WERI-Rb-1 (cell line): ENCODE results near the gene KRTAP10-11.

Experiments used
- DNase-seq: peaks from one replicate; pipeline ENCODE4 v3.0.0-alpha.2; 2020
- H3K27ac ChIP-seq: fragments of 250-450 bp; sonication (Bioruptor Pico); 2 replicates; pipeline ENCODE4 v1.5.1; 2020; ENCODE audit warnings: mild to moderate bottlenecking, moderate library complexity
- H3K27me3 ChIP-seq: fragments of 250-450 bp; sonication (Bioruptor Pico); 2 replicates; pipeline ENCODE4 v1.5.1; 2021; ENCODE audit warnings: mild to moderate bottlenecking, low read depth, moderate library complexity; ENCODE audit not compliant: insufficient read depth, severe bottlenecking
- H3K36me3 ChIP-seq: fragments of 250-450 bp; sonication (Bioruptor Pico); 2 replicates; pipeline ENCODE4 v1.5.1; 2020; ENCODE audit warnings: mild to moderate bottlenecking, moderate library complexity
- H3K4me3 ChIP-seq: 2 replicates; pipeline ENCODE4 v1.5.1; 2011; ENCODE audit warnings: low read depth, mild to moderate bottlenecking, control low read depth, low read length
- H3K9me3 ChIP-seq: fragments of 250-450 bp; sonication (Bioruptor Pico); 2 replicates; pipeline ENCODE4 v1.5.1; 2021; ENCODE audit warnings: mild to moderate bottlenecking, moderate library complexity; ENCODE audit not compliant: severe bottlenecking
- TF ChIP-seq, protein P1 (sequence below): IDR thresholded peaks from 2 replicates; pipeline ENCODE4 v1.5.1; 2011; ENCODE audit warnings: low read depth, mild to moderate bottlenecking, control low read depth, inconsistent platforms, low read length

The KRTAP10-11 gene

DNA sequence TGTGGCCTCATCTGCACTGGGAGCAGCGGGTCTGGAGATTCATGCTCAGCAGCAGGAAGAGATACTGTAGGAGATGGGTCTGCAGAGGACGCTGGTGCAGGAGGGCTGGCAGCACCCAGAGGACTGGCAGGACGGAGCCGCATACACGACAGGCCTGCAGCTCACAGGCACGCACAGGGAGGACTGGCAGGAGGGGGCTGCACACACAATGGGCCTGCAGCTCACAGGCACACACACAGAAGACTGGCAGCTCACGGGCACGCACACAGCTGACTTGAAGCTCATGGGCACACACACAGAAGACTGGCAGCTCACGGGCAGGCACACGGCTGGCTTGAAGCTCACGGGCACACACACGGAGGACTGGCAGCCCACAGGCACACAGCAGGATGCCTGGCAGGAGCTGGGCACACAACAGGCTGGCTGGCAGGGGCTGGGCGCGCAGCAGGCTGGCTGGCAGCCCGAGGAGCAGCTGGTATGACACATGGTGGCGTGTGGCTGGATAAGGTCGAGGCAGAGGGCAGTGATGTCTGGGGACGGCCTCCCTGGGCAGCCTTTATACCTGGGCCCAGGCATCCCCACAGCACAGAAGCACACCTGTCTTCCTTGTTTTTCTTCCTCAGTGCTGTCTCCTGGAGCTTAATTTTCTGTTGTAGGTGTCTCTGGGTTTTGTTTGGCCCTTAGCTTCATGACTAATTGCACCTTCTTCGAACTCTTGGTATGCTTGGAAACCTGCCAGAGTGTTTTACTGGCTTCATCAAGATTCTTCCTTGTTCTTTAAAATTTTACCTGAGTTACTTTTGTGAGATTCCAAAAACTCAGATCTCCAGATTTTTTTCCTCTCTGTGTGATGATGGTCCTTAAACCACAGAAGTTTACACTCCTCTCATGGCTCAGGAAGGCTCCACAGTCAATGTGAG is 20.4 kb downstream of the KRTAP10-11 start, which contains the start of gene KRTAP12-2:
Gene KRTAP12-2, minus strand, starts transcription at position 527 of the 920 bp plus-strand sequence. Its CDS starts 41 bp downstream, at position 486.
- no peak for DNase-seq
- H3K4me3 ChIP-seq, result no peak within 1 kb of the TSS

DNA sequence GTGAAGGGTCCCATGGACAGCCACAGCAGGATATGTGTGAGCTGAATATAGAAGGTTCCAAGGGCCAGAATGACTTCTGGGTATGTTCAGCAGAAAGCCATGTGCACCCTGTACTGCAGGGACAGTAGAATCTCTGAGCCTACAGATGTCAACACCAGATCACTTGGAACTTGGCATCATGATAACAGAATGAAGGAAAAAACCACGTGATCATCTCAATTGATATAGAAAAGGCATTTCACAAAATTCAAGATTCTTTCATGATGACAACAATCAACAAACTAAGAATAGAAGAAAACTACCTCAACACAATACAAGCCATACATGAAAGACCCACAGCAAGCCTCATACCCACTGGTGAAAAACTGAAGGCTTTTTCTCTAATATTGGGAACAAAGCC is 21.4 kb downstream of the KRTAP10-11 start:
- Histone ChIP-seq H3K4me3 (no peak overlapping the region), H3K27ac (no peak overlapping the region), H3K9me3 (peaks cover 30% of the 10 kb centered on the region), H3K27me3 (no peaks in the 10 kb centered on the region), H3K36me3 (no peaks in the 10 kb centered on the region)
- TF ChIP-seq, protein P1, sequence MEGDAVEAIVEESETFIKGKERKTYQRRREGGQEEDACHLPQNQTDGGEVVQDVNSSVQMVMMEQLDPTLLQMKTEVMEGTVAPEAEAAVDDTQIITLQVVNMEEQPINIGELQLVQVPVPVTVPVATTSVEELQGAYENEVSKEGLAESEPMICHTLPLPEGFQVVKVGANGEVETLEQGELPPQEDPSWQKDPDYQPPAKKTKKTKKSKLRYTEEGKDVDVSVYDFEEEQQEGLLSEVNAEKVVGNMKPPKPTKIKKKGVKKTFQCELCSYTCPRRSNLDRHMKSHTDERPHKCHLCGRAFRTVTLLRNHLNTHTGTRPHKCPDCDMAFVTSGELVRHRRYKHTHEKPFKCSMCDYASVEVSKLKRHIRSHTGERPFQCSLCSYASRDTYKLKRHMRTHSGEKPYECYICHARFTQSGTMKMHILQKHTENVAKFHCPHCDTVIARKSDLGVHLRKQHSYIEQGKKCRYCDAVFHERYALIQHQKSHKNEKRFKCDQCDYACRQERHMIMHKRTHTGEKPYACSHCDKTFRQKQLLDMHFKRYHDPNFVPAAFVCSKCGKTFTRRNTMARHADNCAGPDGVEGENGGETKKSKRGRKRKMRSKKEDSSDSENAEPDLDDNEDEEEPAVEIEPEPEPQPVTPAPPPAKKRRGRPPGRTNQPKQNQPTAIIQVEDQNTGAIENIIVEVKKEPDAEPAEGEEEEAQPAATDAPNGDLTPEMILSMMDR, result no peak
- no peak for DNase-seq

More for the DNA sequence above, 20.4 kb downstream of the KRTAP10-11 start, which contains the start of gene KRTAP12-2:
- no peak within 1 kb of the TSS for H3K27ac ChIP-seq
- no peaks in the 10 kb centered on the region for H3K36me3 ChIP-seq
- no peaks in the 10 kb centered on the region for H3K27me3 ChIP-seq
- TF ChIP-seq, protein P1, result no peak
- H3K9me3 ChIP-seq, result peaks cover 25% of the 10 kb centered on the region

DNA sequence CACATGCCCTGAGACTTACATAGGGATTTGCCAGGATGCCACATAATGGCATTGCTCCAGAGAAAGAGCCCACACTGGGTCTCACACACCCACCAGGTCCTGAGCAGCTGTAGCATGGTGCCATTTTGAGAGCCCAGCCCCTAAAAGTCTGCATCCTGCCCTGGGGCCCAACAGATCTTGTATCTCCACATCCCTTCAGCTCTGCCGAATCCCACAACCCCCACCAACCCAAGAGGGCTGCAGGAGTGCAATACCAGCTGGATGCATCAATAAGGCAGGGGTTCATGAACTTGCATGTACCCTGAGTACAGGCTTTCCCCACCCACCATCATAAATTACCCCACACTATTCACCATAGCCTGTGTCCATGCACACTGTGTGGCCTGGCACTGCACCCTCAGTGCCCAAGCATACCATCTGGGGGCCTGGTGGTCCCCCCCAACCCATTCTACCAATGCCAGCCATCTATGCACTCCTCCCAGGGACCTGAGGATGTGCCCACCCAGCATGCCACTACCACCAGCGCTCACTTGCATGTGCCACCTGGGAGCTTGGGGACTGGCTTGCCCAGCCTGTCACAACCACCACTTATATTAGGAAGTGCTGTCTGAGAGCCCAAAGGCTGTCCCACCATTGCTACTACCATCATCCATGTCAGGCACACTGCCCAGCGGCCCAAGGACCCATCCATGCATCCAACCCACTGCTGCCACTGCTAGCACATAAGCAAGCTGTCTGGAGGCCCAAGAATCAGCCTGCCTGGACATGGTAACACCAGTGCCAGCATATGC is 24.6 kb downstream of the KRTAP10-11 start:
- Histone ChIP-seq H3K27ac (no peak overlapping the region), H3K9me3 (peaks cover 32% of the 10 kb centered on the region), H3K4me3 (no peak overlapping the region), H3K36me3 (no peaks in the 10 kb centered on the region), H3K27me3 (no peaks in the 10 kb centered on the region)
- TF ChIP-seq, protein P1, result no peak
- no peak for DNase-seq

DNA sequence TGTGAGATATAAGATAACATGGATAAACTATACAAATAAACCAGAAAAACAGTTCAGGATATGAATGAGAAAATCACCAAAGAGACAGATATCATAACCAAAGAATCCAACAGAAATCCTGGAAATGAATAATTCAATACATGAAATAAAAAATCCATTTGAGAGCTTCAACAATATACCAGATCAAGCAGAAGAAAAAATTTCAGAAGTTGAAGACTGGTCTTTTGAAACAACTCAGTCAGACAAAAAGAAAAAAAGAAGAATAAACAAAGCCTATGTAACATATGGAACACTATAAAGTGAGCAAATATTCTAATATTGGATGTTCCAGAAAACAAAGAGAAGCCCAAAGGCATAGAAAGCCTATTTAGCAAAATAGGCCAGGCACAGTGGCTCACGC is 25.7 kb downstream of the KRTAP10-11 start:
- TF ChIP-seq, protein P1, result no peak
- Histone ChIP-seq H3K9me3 (peaks cover 32% of the 10 kb centered on the region), H3K27me3 (no peaks in the 10 kb centered on the region), H3K36me3 (no peaks in the 10 kb centered on the region), H3K27ac (no peak overlapping the region), H3K4me3 (no peak overlapping the region)
- no peak for DNase-seq

DNA sequence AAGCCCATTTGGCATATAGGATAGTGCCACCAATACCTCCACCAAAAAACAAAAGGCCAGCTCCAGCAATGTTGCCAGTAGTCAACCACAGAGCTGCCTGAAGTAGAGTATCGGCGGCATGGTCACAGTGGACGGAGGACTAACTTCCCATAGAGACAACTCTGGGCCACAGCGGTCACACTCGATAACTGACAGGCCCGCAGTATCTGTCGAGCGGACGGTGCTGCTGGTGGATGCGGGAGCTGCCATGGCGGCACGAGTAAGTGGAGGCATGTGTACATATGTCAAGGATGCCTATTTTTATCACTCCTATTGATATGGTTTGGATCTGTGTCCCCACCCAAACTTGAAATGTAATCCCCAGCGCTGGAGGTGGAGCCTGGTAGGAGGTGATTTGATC is 31.7 kb downstream of the KRTAP10-11 start:
- H3K27ac ChIP-seq, result no peak overlapping the region
- TF ChIP-seq, protein P1, result no peak
- no peaks in the 10 kb centered on the region for H3K36me3 ChIP-seq
- no peak for DNase-seq
- peaks cover 5% of the 10 kb centered on the region for H3K9me3 ChIP-seq
- no peak overlapping the region for H3K4me3 ChIP-seq
- no peaks in the 10 kb centered on the region for H3K27me3 ChIP-seq
